Endothelial cell of umbilical vein (primary cell): ENCODE measurements around the gene PLEKHO1. TPM values are rescaled to one million over a fixed set of nuclear protein-coding genes. Genes with fewer than 3 reads are reported as not detected.

Source experiments
- BruUV-seq: library from RNA; stranded (reverse); fragments of 400-500 nt; replicated peaks from 2 replicates; lab custom pipeline; 2021; lab: Mats Ljungman, UMichigan
- CTCF ChIA-PET: fragments of 300-600, 350-600 bp; sonication (Branson Sonifier 250); formaldehyde crosslinking; loops from one replicate; lab custom pipeline; 2021; ENCODE audit warnings: antibody characterized with exemption, inconsistent platforms; lab: Charles Lee
- POLR2A ChIA-PET: fragments of 300-600, 350-600 bp; sonication (Branson Sonifier 250); formaldehyde crosslinking; loops from one replicate; lab custom pipeline; 2021; ENCODE audit warnings: antibody characterized with exemption, inconsistent platforms; lab: Charles Lee
- DNase-seq: peaks from one replicate; pipeline ENCODE4 v3.0.0-alpha.2; 2011; ENCODE audit warnings: low read depth, low spot score
- FAIRE-seq: peaks from 2 replicates; lab custom pipeline; 2011; peaks lifted over from hg19 to GRCh38; lab: Jason Lieb, UNC
- H2AFZ ChIP-seq: 2 replicates; pipeline ENCODE4 v1.6.0; 2012; ENCODE audit warnings: low read depth, low read length, control low read depth, inconsistent platforms
- H3K27ac ChIP-seq: 2 replicates; pipeline ENCODE4 v1.5.1; 2011; ENCODE audit warnings: low read depth, mild to moderate bottlenecking, control low read depth, low read length, moderate library complexity; ENCODE audit not compliant: insufficient read depth
- H3K27me3 ChIP-seq, 2 experiments: 2 replicates each; pipeline versions ENCODE4 v1.6.0 to v1.6.1; 2011; ENCODE audit warnings: low read length in 2 of 2, mixed read lengths in 1 of 2; ENCODE audit not compliant: control insufficient read depth in 2 of 2, insufficient read depth in 2 of 2
- H3K36me3 ChIP-seq, 2 experiments: 2 replicates in 1 of 2; 3 replicates in 1 of 2; pipeline ENCODE4 v1.5.1; 2011; ENCODE audit warnings: low read length in 2 of 2, mild to moderate bottlenecking in 1 of 2, moderate library complexity in 1 of 2; ENCODE audit not compliant: control insufficient read depth in 2 of 2, insufficient read depth in 2 of 2; ENCODE audit errors: extremely low read depth in 1 of 2
- H3K4me1 ChIP-seq: 3 replicates; pipeline ENCODE4 v1.5.1; 2011; ENCODE audit warnings: mild to moderate bottlenecking, low read length; ENCODE audit not compliant: control insufficient read depth, insufficient read depth; ENCODE audit errors: extremely low read depth
- H3K4me2 ChIP-seq: 2 replicates; pipeline ENCODE4 v1.6.1; 2011; ENCODE audit warnings: low read length, control low read depth, mixed read lengths; ENCODE audit not compliant: insufficient read depth
- H3K4me3 ChIP-seq, 3 experiments: fragments of 200-600 bp in 1 of 3; sonication (generic), shearing (Covaris generic) in 1 of 3; replicated peaks in 1 of 3; 2 replicates each; pipeline ENCODE4 v1.5.1; 2011 to 2016; ENCODE audit warnings: control low read depth in 3 of 3, low read length in 3 of 3, mild to moderate bottlenecking in 2 of 3, inconsistent platforms in 1 of 3, low read depth in 1 of 3, moderate library complexity in 1 of 3; ENCODE audit not compliant: insufficient read depth in 1 of 3
- H3K79me2 ChIP-seq: 2 replicates; pipeline ENCODE4 v1.6.0; 2012; ENCODE audit warnings: low read length, inconsistent platforms; ENCODE audit not compliant: control insufficient read depth, insufficient read depth
- H3K9ac ChIP-seq: replicated peaks from 2 replicates; pipeline ENCODE3; 2011; ENCODE audit warnings: low read length, control low read depth; ENCODE audit not compliant: insufficient read depth; ENCODE audit errors: extremely low read depth
- H3K9me1 ChIP-seq: replicated peaks from 3 replicates; pipeline ENCODE4 v1.6.0; 2011; ENCODE audit warnings: mild to moderate bottlenecking, low read length; ENCODE audit not compliant: control insufficient read depth, insufficient read depth; ENCODE audit errors: extremely low read depth
- H3K9me3 ChIP-seq: replicated peaks from 2 replicates; pipeline ENCODE4 v1.5.1; 2012; ENCODE audit warnings: low read length, inconsistent platforms; ENCODE audit not compliant: control insufficient read depth, insufficient read depth
- H4K20me1 ChIP-seq: replicated peaks from 2 replicates; pipeline ENCODE3; 2011; ENCODE audit warnings: mild to moderate bottlenecking, low read length; ENCODE audit not compliant: control insufficient read depth, insufficient read depth; ENCODE audit errors: extremely low read depth
- EZH2 ChIP-seq: IDR thresholded peaks from 2 replicates; pipeline ENCODE4 v1.6.1; 2012; ENCODE audit warnings: borderline replicate concordance, low read depth, mild to moderate bottlenecking, moderate library complexity, low read length, inconsistent platforms; ENCODE audit not compliant: severe bottlenecking
- FOS ChIP-seq: IDR thresholded peaks from 2 replicates; pipeline ENCODE4 v1.6.1; 2011; ENCODE audit warnings: mild to moderate bottlenecking, low read length, moderate library complexity, borderline replicate concordance; ENCODE audit not compliant: insufficient read depth
- GATA2 ChIP-seq: IDR thresholded peaks from 2 replicates; pipeline ENCODE4 v1.7.0; 2011; ENCODE audit warnings: low read depth, mild to moderate bottlenecking, moderate library complexity, mixed read lengths, low read length; ENCODE audit not compliant: insufficient read length, insufficient read depth
- JUN ChIP-seq: IDR thresholded peaks from 2 replicates; pipeline ENCODE4 v1.6.1; 2011; ENCODE audit warnings: borderline replicate concordance, low read depth; ENCODE audit not compliant: insufficient read length, insufficient read depth
- MYC ChIP-seq: IDR thresholded peaks from one replicate; pipeline ENCODE4 v1.6.1; 2011; ENCODE audit warnings: mild to moderate bottlenecking, low read depth, low read length
- POLR2A ChIP-seq: IDR thresholded peaks from 2 replicates; pipeline ENCODE4 v1.6.1; 2012; ENCODE audit warnings: low read depth, mild to moderate bottlenecking, control low read depth, low read length
- POLR2AphosphoS5 ChIP-seq: IDR thresholded peaks from 2 replicates; pipeline ENCODE4 v1.6.1; 2012; ENCODE audit warnings: low read depth, mild to moderate bottlenecking, control low read depth, low read length, moderate library complexity; ENCODE audit not compliant: insufficient read depth
- dilution Hi-C: fragments of 300-500 bp; cut with MboI; formaldehyde crosslinking; loops from one replicate; pipeline ENCODE4 v1.15.0; 2019; ENCODE audit warnings: low sequenced_read_pairs; ENCODE audit not compliant: extremely low pct_ligation_motif_present
- intact Hi-C: fragments of 100-400 bp; cut with micrococcal nuclease; formaldehyde crosslinking; loops from one replicate; pipeline ENCODE4 v1.10.0; 2022
- polyA plus RNA-seq, 4 experiments: library from polyadenylated mRNA; depleted of rRNA in 3 of 4; stranded (reverse) in 3 of 4; unstranded in 1 of 4; fragments of >200 nt; gene quantifications; 2 replicates each; pipeline versions ENCODE4 v1.2.1 to v1.2.3, GENCODE V29; 2011 to 2012; ENCODE audit warnings: missing spikeins in 1 of 4
- total RNA-seq: library from RNA; stranded (reverse); gene quantifications from 2 replicates; pipeline ENCODE4 v1.2.3, GENCODE V29; 2021
- TF ChIP-seq, protein P1 (sequence below), 2 donors: IDR thresholded peaks; 1 replicate in 1 of 2; 2 replicates in 1 of 2; pipeline ENCODE4 v1.5.1; 2011; ENCODE audit warnings: low read length in 2 of 2, mild to moderate bottlenecking in 2 of 2, moderate library complexity in 2 of 2, control low read depth in 1 of 2, inconsistent platforms in 1 of 2, low read depth in 1 of 2; ENCODE audit not compliant: insufficient read depth in 1 of 2; ENCODE audit errors: extremely low read depth in 1 of 2
- TF ChIP-seq, protein P2 (sequence below): IDR thresholded peaks from 2 replicates; pipeline ENCODE4 v1.6.1; 2011; ENCODE audit not compliant: insufficient read depth, insufficient read length

PLEKHO1 gene
- total and polyA plus RNA-seq, 2 donors (not counting 3 experiments of a cell fraction or from before 2014, with no cell fraction given) = 59.8 to 101 TPM

DNA sequence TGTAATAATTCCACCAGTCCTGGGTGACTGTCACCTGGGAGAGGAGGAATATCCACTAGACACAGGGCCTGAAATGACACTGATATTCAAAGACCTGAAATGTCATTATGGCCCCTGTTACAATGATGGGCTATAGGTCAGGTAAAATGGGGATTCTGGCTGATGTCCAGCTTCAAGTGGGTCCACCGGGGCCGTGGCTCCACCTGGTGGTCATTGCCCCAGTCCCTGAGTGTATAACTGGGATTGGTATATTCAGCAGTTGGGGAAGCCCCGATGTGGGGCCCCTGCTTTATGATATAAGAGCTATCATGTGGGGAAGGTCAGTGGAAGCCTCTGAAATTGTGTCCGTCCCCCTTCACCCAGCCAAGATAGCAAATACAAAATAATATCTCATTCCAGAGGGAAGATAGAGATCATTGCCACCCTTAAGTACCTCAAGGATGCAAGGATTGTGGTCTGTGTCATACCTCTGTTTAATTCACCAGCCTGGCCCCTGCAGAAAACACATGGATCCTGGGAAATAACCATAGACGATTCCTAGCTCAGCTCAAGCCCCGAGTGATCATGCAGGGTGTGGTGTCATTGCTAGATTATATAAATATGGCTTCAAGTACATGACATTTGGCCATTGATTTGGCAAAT, 19.4 kb downstream of the PLEKHO1 start:
- no peak for TF ChIP-seq GATA2
- TF ChIP-seq FOS = no peak
- TF ChIP-seq, protein P1, sequence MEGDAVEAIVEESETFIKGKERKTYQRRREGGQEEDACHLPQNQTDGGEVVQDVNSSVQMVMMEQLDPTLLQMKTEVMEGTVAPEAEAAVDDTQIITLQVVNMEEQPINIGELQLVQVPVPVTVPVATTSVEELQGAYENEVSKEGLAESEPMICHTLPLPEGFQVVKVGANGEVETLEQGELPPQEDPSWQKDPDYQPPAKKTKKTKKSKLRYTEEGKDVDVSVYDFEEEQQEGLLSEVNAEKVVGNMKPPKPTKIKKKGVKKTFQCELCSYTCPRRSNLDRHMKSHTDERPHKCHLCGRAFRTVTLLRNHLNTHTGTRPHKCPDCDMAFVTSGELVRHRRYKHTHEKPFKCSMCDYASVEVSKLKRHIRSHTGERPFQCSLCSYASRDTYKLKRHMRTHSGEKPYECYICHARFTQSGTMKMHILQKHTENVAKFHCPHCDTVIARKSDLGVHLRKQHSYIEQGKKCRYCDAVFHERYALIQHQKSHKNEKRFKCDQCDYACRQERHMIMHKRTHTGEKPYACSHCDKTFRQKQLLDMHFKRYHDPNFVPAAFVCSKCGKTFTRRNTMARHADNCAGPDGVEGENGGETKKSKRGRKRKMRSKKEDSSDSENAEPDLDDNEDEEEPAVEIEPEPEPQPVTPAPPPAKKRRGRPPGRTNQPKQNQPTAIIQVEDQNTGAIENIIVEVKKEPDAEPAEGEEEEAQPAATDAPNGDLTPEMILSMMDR (IDR thresholded peaks at IDR 0.05; ENCODE audit: extremely low read depth in 1 of 2, insufficient read depth in 1 of 2, low read depth in 1 of 2, low read length in 2 of 2) = peak; percentile 83 to 85
- no peak for TF ChIP-seq POLR2A
- peak; percentile 21 for TF ChIP-seq POLR2AphosphoS5
- TF ChIP-seq, protein P2, sequence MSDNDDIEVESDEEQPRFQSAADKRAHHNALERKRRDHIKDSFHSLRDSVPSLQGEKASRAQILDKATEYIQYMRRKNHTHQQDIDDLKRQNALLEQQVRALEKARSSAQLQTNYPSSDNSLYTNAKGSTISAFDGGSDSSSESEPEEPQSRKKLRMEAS = no peak
- TF ChIP-seq JUN = no peak
- TF ChIP-seq EZH2 = no peak
- no peak for TF ChIP-seq MYC
- peak; percentile 64 for DNase-seq
- no TSS peak for BruUV-seq
- dilution Hi-C loops = no loop called here
- no peaks in the 10 kb centered on the region for H3K9me3 ChIP-seq
- no peaks in the 10 kb centered on the region for H4K20me1 ChIP-seq
- no peaks in the 10 kb centered on the region for H3K79me2 ChIP-seq
- ChIA-PET POLR2A (no interaction called here), CTCF (interaction anchor here (0.6 to 6.0 kb wide), 36 partner anchors 8 to 320 kb away, joined by 3 to 165 read pairs (median 4); partner anchors contain the start of genes OTUD7B, PLEKHO1 and VPS45)
- no peaks in the 10 kb centered on the region for H3K4me1 ChIP-seq
- no peak overlapping the region for H3K4me2 ChIP-seq
- no peak overlapping the region for H3K9ac ChIP-seq
- H2AFZ ChIP-seq = no peak overlapping the region
- no peaks in the 10 kb centered on the region for H3K36me3 ChIP-seq
- H3K27ac ChIP-seq = no peak overlapping the region
- no peaks in the 10 kb centered on the region for H3K9me1 ChIP-seq
- H3K4me3 ChIP-seq = no peak overlapping the region
- intact Hi-C loops = loop anchor here (1.0 to 5.0 kb wide), 4 partner anchors 96 to 280 kb away; partner anchors contain the start of gene OTUD7B
- peak; percentile 55 for FAIRE-seq
- no peaks in the 10 kb centered on the region for H3K27me3 ChIP-seq
